ENCODE measurements around the gene PTPRF.
"Not testable (repeated sequence)": the region's sequence is repeated elsewhere in the genome, so short reads cannot be mapped to it uniquely, and the experiment has no call there.

The PTPRF gene

GRCh38 chr1:43530483-43531106, at the start of gene PTPRF:
Gene PTPRF, plus strand, starts transcription at chr1:43530883. Its CDS starts 14,193 bp downstream, at chr1:43545076.
- peak in 1 of 2 donors; percentile 20 for DNase-seq

DNA sequence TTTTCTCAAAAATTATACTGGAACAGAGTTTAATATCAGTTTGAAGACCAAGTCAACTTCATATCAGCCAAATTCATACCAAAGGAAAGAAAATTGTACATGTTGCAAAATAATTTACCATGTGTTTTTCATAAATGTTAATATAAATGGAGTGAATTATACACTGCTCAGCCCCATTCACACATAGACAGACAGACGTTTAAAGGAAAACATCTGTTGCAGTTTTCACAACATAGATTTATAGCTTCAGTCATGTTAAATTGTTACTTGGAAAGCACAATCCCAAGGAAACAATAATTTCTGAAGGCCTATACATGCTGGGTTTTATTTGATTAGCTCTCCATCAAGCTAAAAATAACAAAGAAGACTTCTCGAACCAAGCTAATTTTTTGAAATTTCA, 49.2 kb upstream of the PTPRF start:
- no peak for DNase-seq

GRCh38 chr1:43482215-43482614, 48.5 kb upstream of the PTPRF start:
- DNase-seq, result no peak

DNA sequence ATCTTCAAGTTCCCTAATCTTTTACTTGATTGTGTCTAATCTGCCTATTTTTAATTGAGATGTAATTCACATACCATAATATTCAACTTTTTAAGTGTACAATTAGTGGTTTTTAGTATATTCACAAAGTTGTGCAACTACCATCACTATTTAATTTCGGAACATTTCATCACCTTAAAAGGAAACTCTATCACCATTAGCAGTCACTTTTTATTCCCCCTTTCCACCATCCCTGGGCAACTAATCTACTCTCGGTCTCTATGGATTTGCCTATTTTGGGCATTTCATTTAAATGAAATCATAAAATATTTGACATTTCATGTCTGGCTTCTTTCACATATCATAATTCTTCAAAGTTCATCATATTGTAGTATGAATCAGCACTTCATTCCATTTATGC, 46.3 kb upstream of the PTPRF start:
- DNase-seq, result no peak

- DNase-seq, result no peak
Measured at GRCh38 chr1:43488165-43488564, 42.5 kb upstream of the PTPRF start.

GRCh38 chr1:43491061-43491460, 39.6 kb upstream of the PTPRF start:
- DNase-seq, result no peak

DNA sequence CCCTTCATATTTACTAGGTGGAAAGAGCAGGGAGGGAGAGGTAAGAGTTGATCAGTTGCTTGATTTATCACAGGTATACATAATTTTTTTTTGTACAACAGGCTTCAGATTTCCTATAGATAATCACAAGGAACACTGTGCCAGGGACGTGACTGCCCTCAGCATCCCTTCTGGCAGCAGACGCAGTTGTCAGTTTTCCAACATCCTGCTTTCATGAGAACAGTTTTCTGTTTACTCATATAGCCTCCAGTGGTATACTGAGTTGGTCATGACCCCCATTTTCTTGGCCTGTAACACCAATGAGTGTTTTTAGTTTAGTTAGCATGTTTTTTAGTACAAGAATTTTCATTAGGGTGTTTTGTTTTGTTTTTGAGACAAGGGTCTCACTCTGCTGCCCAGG, 37.9 kb upstream of the PTPRF start:
- no peak for DNase-seq

DNA sequence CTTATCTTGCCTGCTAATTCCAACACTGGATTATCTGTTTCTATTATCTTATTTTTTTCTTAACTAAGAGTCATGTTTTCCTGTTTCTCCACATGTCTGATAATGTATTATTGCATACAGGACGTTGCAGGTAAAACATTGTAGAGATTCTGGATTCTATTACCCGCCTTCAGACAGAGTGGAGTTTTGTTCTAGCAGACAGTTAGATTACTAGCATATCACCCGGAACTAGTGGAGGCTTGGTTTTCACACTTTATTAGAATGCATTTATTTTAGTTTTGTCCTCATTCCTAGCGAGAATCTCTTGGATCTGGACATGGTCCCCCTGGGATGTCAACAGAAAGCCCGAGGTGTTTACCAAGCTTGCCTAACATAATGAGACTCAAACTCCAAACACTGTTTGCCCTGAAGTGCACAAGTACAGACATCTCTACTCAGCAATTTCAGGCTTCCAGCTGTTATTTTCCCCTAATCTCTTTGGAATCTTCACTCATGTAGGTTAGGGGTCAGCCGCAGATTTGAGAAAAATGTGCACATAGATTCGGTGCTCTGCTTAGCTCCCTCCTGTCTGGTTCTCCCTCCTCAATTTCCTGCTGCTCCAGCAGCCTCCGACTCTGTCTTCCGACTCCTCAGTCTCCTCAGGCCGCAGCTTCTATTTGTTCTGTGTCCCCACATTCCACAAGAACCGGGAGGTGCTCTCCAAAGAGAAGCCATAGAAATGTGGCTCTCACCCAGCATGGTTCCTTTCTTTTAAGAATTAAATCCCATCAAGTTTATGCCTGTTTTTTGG, 36.8 kb upstream of the PTPRF start:
- no peak for DNase-seq

GRCh38 chr1:43495204-43495603, 35.5 kb upstream of the PTPRF start:
- no peak for DNase-seq

- no peak for DNase-seq
Measured at GRCh38 chr1:43499898-43500297, 30.8 kb upstream of the PTPRF start.

GRCh38 chr1:43501806-43502205, 28.9 kb upstream of the PTPRF start:
- DNase-seq, result not testable (repeated sequence)

- DNase-seq, result no peak
Measured at GRCh38 chr1:43503534-43503933, 27.1 kb upstream of the PTPRF start.

DNA sequence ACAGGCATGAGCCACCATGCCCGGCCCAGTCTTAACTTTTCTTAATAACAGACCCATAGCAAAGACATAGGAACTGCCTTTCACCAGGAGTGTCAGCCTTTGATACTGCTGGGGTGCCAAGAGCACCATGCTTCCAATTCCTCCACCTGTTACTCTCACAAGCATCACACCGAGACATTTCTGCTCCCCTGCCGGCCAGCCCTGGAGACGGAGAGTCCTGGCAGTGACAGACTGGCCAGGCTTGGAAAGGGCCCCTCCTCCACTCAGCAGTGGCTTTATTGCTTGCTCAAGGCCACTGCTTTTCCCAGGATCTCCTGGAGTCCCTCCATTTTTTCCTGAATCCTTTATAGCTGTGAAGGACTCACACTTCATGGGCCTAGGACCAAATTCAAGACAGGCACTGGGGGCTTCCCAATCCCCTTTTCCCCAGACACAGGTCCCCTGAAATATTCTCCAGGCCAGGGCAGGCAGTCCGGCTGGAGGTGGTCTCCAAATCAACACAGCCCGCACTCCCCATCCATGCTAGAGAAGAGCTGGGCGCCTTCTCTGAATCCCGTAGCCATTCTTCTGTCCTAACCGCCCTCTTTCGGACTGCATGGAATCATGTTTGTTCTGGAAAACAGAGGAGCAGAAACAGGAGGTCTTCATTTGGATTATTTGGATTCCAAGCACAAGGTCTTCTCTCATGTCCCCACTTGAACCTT, 25.5 kb upstream of the PTPRF start:
- no peak for DNase-seq

DNA sequence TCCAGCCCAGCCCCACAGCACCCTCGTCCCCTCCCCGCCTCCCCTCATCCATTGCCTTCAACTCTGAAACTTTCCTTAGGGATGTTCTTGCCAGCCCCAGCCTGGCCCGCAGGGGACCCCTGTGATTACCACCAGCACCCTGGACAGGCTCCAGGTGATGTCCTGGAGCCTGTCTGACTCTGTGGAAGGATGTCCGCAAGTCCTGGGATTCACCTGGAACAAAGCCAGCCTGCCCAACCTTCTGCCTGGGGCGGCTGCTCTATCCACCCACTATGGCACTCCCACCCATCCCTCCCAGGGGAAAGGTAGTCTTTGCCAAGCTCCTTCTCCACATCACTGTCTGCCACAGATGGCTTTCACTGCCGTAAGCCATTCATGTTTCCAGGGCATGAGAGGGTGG, 24.4 kb upstream of the PTPRF start:
- no peak for DNase-seq

GRCh38 chr1:43507296-43508295, 23.1 kb upstream of the PTPRF start:
- DNase-seq, result no peak

GRCh38 chr1:43509007-43509739, 21.5 kb upstream of the PTPRF start:
- no peak for DNase-seq

GRCh38 chr1:43509740-43510375, 20.8 kb upstream of the PTPRF start:
- no peak for DNase-seq

GRCh38 chr1:43510621-43511020, 20.1 kb upstream of the PTPRF start:
- no peak for DNase-seq

GRCh38 chr1:43511394-43511793, 19.3 kb upstream of the PTPRF start:
- no peak for DNase-seq

GRCh38 chr1:43512133-43512532, 18.6 kb upstream of the PTPRF start:
- no peak for DNase-seq

GRCh38 chr1:43512681-43513080, 18.0 kb upstream of the PTPRF start:
- no peak for DNase-seq
